Neutrophil (primary cell): ENCODE results near the gene TSPAN7.

Source experiments
- H3K27ac ChIP-seq: fragments of 200-600 bp; sonication (generic); 2 replicates; pipeline ENCODE4 v1.5.1; 2016; ENCODE audit warnings: mild to moderate bottlenecking, moderate library complexity
- H3K27me3 ChIP-seq: fragments of 200-600 bp; sonication (generic); 2 replicates; pipeline ENCODE4 v1.6.0; 2016; ENCODE audit warnings: mild to moderate bottlenecking
- H3K36me3 ChIP-seq: fragments of 200-600 bp; sonication (generic); 2 replicates; pipeline ENCODE4 v1.5.1; 2017
- H3K4me1 ChIP-seq, 2 experiments: fragments of 200-600 bp in 1 of 2; sonication (generic) in 1 of 2; 1 replicate in 1 of 2; 2 replicates in 1 of 2; pipeline versions ENCODE4 v1.5.1 to v1.6.1; 2013 to 2016; ENCODE audit warnings: low read depth in 1 of 2, low read length in 1 of 2, mild to moderate bottlenecking in 1 of 2, moderate library complexity in 1 of 2; ENCODE audit not compliant: control insufficient read depth in 1 of 2, insufficient read depth in 1 of 2
- H3K4me3 ChIP-seq, 2 experiments: fragments of 200-600 bp in 1 of 2; sonication (generic) in 1 of 2; 1 replicate in 1 of 2; 2 replicates in 1 of 2; pipeline ENCODE4 v1.5.1; 2013 to 2016; ENCODE audit warnings: low read depth in 1 of 2, low read length in 1 of 2, mild to moderate bottlenecking in 1 of 2, moderate library complexity in 1 of 2
- H3K9me3 ChIP-seq: fragments of 200-600 bp; sonication (generic); 2 replicates; pipeline ENCODE4 v1.5.1; 2016
- CTCF ChIP-seq: fragments of 200-600 bp; sonication (generic); IDR thresholded peaks from 2 replicates; pipeline ENCODE4 v1.5.1; 2016; ENCODE audit warnings: antibody characterized with exemption

The TSPAN7 gene

GRCh38 chrX:38607976-38608375 lies 46.6 kb downstream of the TSPAN7 start:
- Histone ChIP-seq H3K27ac (no peak overlapping the region), H3K4me3 (no peak overlapping the region), H3K9me3 (no peaks in the 10 kb centered on the region), H3K4me1 (no peaks in the 10 kb centered on the region), H3K27me3 (peaks cover 7% of the 10 kb centered on the region), H3K36me3 (no peaks in the 10 kb centered on the region)
- no peak for TF ChIP-seq CTCF

GRCh38 chrX:38610849-38611248 lies 49.5 kb downstream of the TSPAN7 start:
- no peaks in the 10 kb centered on the region for H3K36me3 ChIP-seq
- peaks cover 7% of the 10 kb centered on the region for H3K27me3 ChIP-seq
- no peak overlapping the region for H3K27ac ChIP-seq
- TF ChIP-seq CTCF = no peak
- no peaks in the 10 kb centered on the region for H3K4me1 ChIP-seq
- H3K4me3 ChIP-seq = no peak overlapping the region
- no peaks in the 10 kb centered on the region for H3K9me3 ChIP-seq

- no peak for TF ChIP-seq CTCF
- no peak overlapping the region for H3K4me3 ChIP-seq
- H3K4me1 ChIP-seq = no peaks in the 10 kb centered on the region
- peaks cover 2% of the 10 kb centered on the region for H3K27me3 ChIP-seq
- no peaks in the 10 kb centered on the region for H3K36me3 ChIP-seq
- H3K9me3 ChIP-seq = no peaks in the 10 kb centered on the region
- H3K27ac ChIP-seq = no peak overlapping the region
These were observed 50.9 kb downstream of the TSPAN7 start for GRCh38 chrX:38612281-38612680.

GRCh38 chrX:38614485-38614884 lies 53.1 kb downstream of the TSPAN7 start:
- no peak overlapping the region for H3K4me3 ChIP-seq
- no peaks in the 10 kb centered on the region for H3K36me3 ChIP-seq
- no peak for TF ChIP-seq CTCF
- H3K27ac ChIP-seq = no peak overlapping the region
- H3K4me1 ChIP-seq = no peaks in the 10 kb centered on the region
- no peaks in the 10 kb centered on the region for H3K9me3 ChIP-seq
- H3K27me3 ChIP-seq = no peaks in the 10 kb centered on the region

- Histone ChIP-seq H3K27ac (no peak overlapping the region), H3K36me3 (no peaks in the 10 kb centered on the region), H3K9me3 (no peaks in the 10 kb centered on the region), H3K27me3 (no peaks in the 10 kb centered on the region), H3K4me1 (no peaks in the 10 kb centered on the region), H3K4me3 (no peak overlapping the region)
- no peak for TF ChIP-seq CTCF
These were observed 55.6 kb downstream of the TSPAN7 start for GRCh38 chrX:38616904-38617303.

- no peak for TF ChIP-seq CTCF
- Histone ChIP-seq H3K27me3 (no peaks in the 10 kb centered on the region), H3K36me3 (no peaks in the 10 kb centered on the region), H3K4me3 (no peak overlapping the region), H3K4me1 (no peaks in the 10 kb centered on the region), H3K9me3 (no peaks in the 10 kb centered on the region), H3K27ac (no peak overlapping the region)
These were observed 56.8 kb downstream of the TSPAN7 start for GRCh38 chrX:38618180-38618579.
